ENCODE results near the gene P2RY12. TPM values are rescaled to one million over a fixed set of nuclear protein-coding genes. Genes with fewer than 3 reads are reported as not detected.

The P2RY12 gene
- total and polyA plus RNA-seq, 12 donors: 0.37 to 13.2 (median 2.6) TPM

DNA sequence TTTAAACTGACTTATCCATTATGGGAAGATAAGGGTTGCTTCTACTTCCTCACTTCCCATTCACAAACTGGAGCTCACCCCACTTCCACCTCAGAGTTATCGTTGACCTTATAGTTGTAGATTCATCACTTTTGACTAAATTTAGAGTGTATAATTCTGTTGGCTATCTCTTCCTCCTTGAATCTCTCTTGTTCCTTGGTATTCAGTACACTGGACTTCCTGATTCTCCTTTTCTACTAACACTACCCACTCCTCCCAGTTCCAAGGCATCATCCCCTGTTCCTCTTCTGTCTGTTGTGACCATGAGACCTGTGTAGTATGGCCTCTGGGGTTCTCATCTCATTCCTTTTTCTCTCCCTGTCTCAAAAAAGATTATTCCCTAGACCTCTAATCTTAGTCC lies 62.0 kb downstream of the P2RY12 start:
- no peaks in the 10 kb centered on the region for H3K27me3 ChIP-seq
- TF ChIP-seq POLR2A (IDR thresholded peaks at IDR 0.05): no peak
- TF ChIP-seq, protein P1, sequence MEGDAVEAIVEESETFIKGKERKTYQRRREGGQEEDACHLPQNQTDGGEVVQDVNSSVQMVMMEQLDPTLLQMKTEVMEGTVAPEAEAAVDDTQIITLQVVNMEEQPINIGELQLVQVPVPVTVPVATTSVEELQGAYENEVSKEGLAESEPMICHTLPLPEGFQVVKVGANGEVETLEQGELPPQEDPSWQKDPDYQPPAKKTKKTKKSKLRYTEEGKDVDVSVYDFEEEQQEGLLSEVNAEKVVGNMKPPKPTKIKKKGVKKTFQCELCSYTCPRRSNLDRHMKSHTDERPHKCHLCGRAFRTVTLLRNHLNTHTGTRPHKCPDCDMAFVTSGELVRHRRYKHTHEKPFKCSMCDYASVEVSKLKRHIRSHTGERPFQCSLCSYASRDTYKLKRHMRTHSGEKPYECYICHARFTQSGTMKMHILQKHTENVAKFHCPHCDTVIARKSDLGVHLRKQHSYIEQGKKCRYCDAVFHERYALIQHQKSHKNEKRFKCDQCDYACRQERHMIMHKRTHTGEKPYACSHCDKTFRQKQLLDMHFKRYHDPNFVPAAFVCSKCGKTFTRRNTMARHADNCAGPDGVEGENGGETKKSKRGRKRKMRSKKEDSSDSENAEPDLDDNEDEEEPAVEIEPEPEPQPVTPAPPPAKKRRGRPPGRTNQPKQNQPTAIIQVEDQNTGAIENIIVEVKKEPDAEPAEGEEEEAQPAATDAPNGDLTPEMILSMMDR (IDR thresholded peaks at IDR 0.05): no peak
- intact Hi-C loops (cut with DNase I): no loop called here
- no peaks in the 10 kb centered on the region for H3K36me3 ChIP-seq (replicated peaks in 1 of 2)
- peaks cover 8 to 26% of the 10 kb centered on the region in 2 donors for H3K4me1 ChIP-seq (replicated peaks in 1 of 2)
- DNase-seq: no peak
- no peaks in the 10 kb centered on the region for H3K9me3 ChIP-seq (replicated peaks in 1 of 3)
- no peak overlapping the region for H3K4me3 ChIP-seq
- no peak overlapping the region for H3K27ac ChIP-seq
- WGBS, 4 donors: 78 to 85% (median 83%) methylated on average over 1 of the region's 1 CpG

GRCh38 chr3:151321526-151321925 lies 63.0 kb downstream of the P2RY12 start:
- no peak for DNase-seq
- intact Hi-C loops (cut with DNase I): no loop called here
- H3K9me3 ChIP-seq (replicated peaks in 1 of 3): no peaks in the 10 kb centered on the region
- H3K4me1 ChIP-seq (replicated peaks in 1 of 2): peaks cover 8 to 22% of the 10 kb centered on the region in 2 donors
- no peaks in the 10 kb centered on the region for H3K36me3 ChIP-seq (replicated peaks in 1 of 2)
- 57 to 88% (median 66%) methylated on average over 1 of the region's 1 CpG for WGBS, 4 donors
- no peak for TF ChIP-seq POLR2A (IDR thresholded peaks at IDR 0.05)
- TF ChIP-seq, protein P1 (IDR thresholded peaks at IDR 0.05): no peak
- no peaks in the 10 kb centered on the region for H3K27me3 ChIP-seq
- no peak overlapping the region for H3K27ac ChIP-seq
- no peak overlapping the region for H3K4me3 ChIP-seq

- Histone ChIP-seq H3K4me1 (replicated peaks in 1 of 2) (peaks cover 8 to 22% of the 10 kb centered on the region in 2 donors), H3K27me3 (no peaks in the 10 kb centered on the region), H3K9me3 (replicated peaks in 1 of 3) (no peaks in the 10 kb centered on the region), H3K36me3 (replicated peaks in 1 of 2) (no peaks in the 10 kb centered on the region), H3K27ac (no peak overlapping the region), H3K4me3 (no peak overlapping the region)
- DNase-seq: no peak
- 55 to 76% (median 67%) methylated on average over 2 of the region's 2 CpGs for WGBS, 4 donors
- intact Hi-C loops (cut with DNase I): no loop called here
- no peak for TF ChIP-seq POLR2A (IDR thresholded peaks at IDR 0.05)
- TF ChIP-seq, protein P1 (IDR thresholded peaks at IDR 0.05): no peak
Observed at GRCh38 chr3:151320131-151320530, 64.4 kb downstream of the P2RY12 start.

- WGBS, 4 donors: 56 to 64% (median 58%) methylated on average over 4 of the region's 4 CpGs
- no peaks in the 10 kb centered on the region for H3K9me3 ChIP-seq (replicated peaks in 1 of 3)
- H3K4me3 ChIP-seq: no peak overlapping the region
- peaks cover 8 to 22% of the 10 kb centered on the region in 2 donors for H3K4me1 ChIP-seq (replicated peaks in 1 of 2)
- intact Hi-C loops (cut with DNase I): no loop called here
- peak overlapping the region in 1 of 5 donors; percentile 8 for H3K27ac ChIP-seq
- H3K36me3 ChIP-seq (replicated peaks in 1 of 2): no peaks in the 10 kb centered on the region
- DNase-seq: no peak
- TF ChIP-seq, protein P1 (IDR thresholded peaks at IDR 0.05): no peak
- TF ChIP-seq POLR2A (IDR thresholded peaks at IDR 0.05): no peak
- H3K27me3 ChIP-seq: no peaks in the 10 kb centered on the region
Observed at GRCh38 chr3:151319628-151320027, 64.9 kb downstream of the P2RY12 start.
